Measurements from ENCODE around the gene EVX2. TPM values are rescaled to one million over a fixed set of nuclear protein-coding genes. Genes with fewer than 3 reads are reported as not detected.

The EVX2 gene
- total RNA-seq, 1 donor from 2014 or later = not detected

- DNase-seq (ENCODE audit: low read depth) = no peak
- peak overlapping the region; percentile 73 for H3K4me3 ChIP-seq (ENCODE audit: low read depth, low read length)
- TF ChIP-seq CTCF (conservative IDR thresholded peaks at IDR 0.05; ENCODE audit: low read depth, low read length) = no peak
Observed at GRCh38 chr2:176124947-176125771, 41.4 kb upstream of the EVX2 start.

GRCh38 chr2:176124110-176124946 is 40.6 kb upstream of the EVX2 start:
- H3K4me3 ChIP-seq (ENCODE audit: low read depth, low read length) = peak overlapping the region; percentile 73
- no peak for TF ChIP-seq CTCF (conservative IDR thresholded peaks at IDR 0.05; ENCODE audit: low read depth, low read length)
- no peak for DNase-seq (ENCODE audit: low read depth)

GRCh38 chr2:176123411-176124109 is 39.8 kb upstream of the EVX2 start:
- no peak for DNase-seq (ENCODE audit: low read depth)
- TF ChIP-seq CTCF (conservative IDR thresholded peaks at IDR 0.05; ENCODE audit: low read depth, low read length) = no peak
- H3K4me3 ChIP-seq (ENCODE audit: low read depth, low read length) = peak overlapping the region; percentile 73

GRCh38 chr2:176122683-176123410 is 39.1 kb upstream of the EVX2 start, which contains the start of gene HOXD9:
Gene HOXD9, plus strand, starts transcription at chr2:176122719. Its CDS starts 50 bp downstream, at chr2:176122769.
- H3K4me3 ChIP-seq (ENCODE audit: low read depth, low read length) = peak within 1 kb of the TSS; percentile 73
- no peak for DNase-seq (ENCODE audit: low read depth)
- no peak for TF ChIP-seq CTCF (conservative IDR thresholded peaks at IDR 0.05; ENCODE audit: low read depth, low read length)

GRCh38 chr2:176122052-176122682 is 38.4 kb upstream of the EVX2 start:
- DNase-seq (ENCODE audit: low read depth) = no peak
- no peak for TF ChIP-seq CTCF (conservative IDR thresholded peaks at IDR 0.05; ENCODE audit: low read depth, low read length)
- H3K4me3 ChIP-seq (ENCODE audit: low read depth, low read length) = peak overlapping the region; percentile 73

Measured in epithelial cell of proximal tubule (primary cell).